Activated CD4-positive, CD25-positive, alpha-beta regulatory T cell (primary cell): Measurements from ENCODE around the gene BACH2.
"Not testable (repeated sequence)": the region's sequence is repeated elsewhere in the genome, so short reads cannot be mapped to it uniquely, and the experiment has no call there.

Source experiments
- DNase-seq, 4 experiments: peaks; one replicate each; lab custom pipeline; 2025; lab: John Stamatoyannopoulos, UW

BACH2 gene

GRCh38 chr6:90212274-90212673, 84.4 kb downstream of the BACH2 start:
- DNase-seq = no peak

- no peak for DNase-seq
Observed at GRCh38 chr6:90209527-90209926, 87.1 kb downstream of the BACH2 start.

- not testable (repeated sequence) for DNase-seq
Observed at GRCh38 chr6:90208690-90209089, 88.0 kb downstream of the BACH2 start.

GRCh38 chr6:90204327-90205056, 92.2 kb downstream of the BACH2 start:
- DNase-seq = no peak

GRCh38 chr6:90203672-90204071, 93.0 kb downstream of the BACH2 start:
- DNase-seq = no peak

GRCh38 chr6:90202156-90202555, 94.5 kb downstream of the BACH2 start:
- no peak for DNase-seq

GRCh38 chr6:90199900-90200299, 96.7 kb downstream of the BACH2 start:
- no peak for DNase-seq

- DNase-seq = no peak
Observed at GRCh38 chr6:90198758-90199425, 97.8 kb downstream of the BACH2 start.

- DNase-seq = no peak
Observed at GRCh38 chr6:90197854-90198496, 98.7 kb downstream of the BACH2 start.

- no peak for DNase-seq
Observed at GRCh38 chr6:90195094-90195829, 101.4 kb downstream of the BACH2 start.

GRCh38 chr6:90194371-90194841, 102.2 kb downstream of the BACH2 start:
- no peak for DNase-seq

GRCh38 chr6:90193359-90193758, 103.3 kb downstream of the BACH2 start:
- DNase-seq = no peak

- DNase-seq = no peak
Observed at GRCh38 chr6:90192857-90193256, 103.8 kb downstream of the BACH2 start.

- DNase-seq = no peak
Observed at GRCh38 chr6:90190752-90191395, 105.8 kb downstream of the BACH2 start.

GRCh38 chr6:90190131-90190530, 106.5 kb downstream of the BACH2 start:
- no peak for DNase-seq

GRCh38 chr6:90187437-90188121, 109.1 kb downstream of the BACH2 start:
- no peak for DNase-seq

- DNase-seq = no peak
Observed at GRCh38 chr6:90186637-90187371, 109.8 kb downstream of the BACH2 start.

GRCh38 chr6:90186026-90186425, 110.6 kb downstream of the BACH2 start:
- no peak for DNase-seq

- no peak for DNase-seq
Observed at GRCh38 chr6:90184334-90185298, 112.0 kb downstream of the BACH2 start.
